A549 treated with RU486 at 1 μM for 4 hours (cell line): ENCODE measurements around the gene CCDC59. TPM values are rescaled to one million over a fixed set of nuclear protein-coding genes. Genes with fewer than 3 reads are reported as not detected.

Experiments
- total RNA-seq: library from RNA; stranded (reverse); fragments of 200-300 nt; extraction: Qiagen RNA extraction; gene quantifications from 5 replicates; pipeline ENCODE4 v1.2.3, GENCODE V29; 2022; ENCODE audit warnings: low read depth

Gene CCDC59
- total RNA-seq = 51.7 to 75.1 TPM (median 57.7 TPM) in 5 replicates

GRCh38 chr12:82358200-82359114 lies at the start of gene CCDC59, which contains the start of gene METTL25:
Gene CCDC59, minus strand, starts transcription at chr12:82358387. Its CDS starts 11 bp downstream, at chr12:82358376.
Gene METTL25, plus strand, starts transcription at chr12:82358529. Its CDS starts 37 bp downstream, at chr12:82358566.

Other genes starting within 250 kb of the CCDC59 start
- gene METTL25, start 142 bp upstream of the CCDC59 start, total RNA-seq = 1.9 to 3.8 TPM (median 2.7 TPM) in 5 replicates